Left ventricle myocardium inferior (tissue), 1 donor: ENCODE data around the gene SMYD4. TPM values are rescaled to one million over a fixed set of nuclear protein-coding genes. Genes with fewer than 3 reads are reported as not detected.

Experiments used
- DNase-seq: peaks from one replicate; pipeline ENCODE4 v3.0.0-alpha.2; 2020
- H3K27ac ChIP-seq: fragments of 200-600 bp; replicated peaks from 2 replicates; pipeline ENCODE4 v1.8.0; 2021
- H3K27me3 ChIP-seq: fragments of 200-600 bp; 2 replicates; pipeline ENCODE4 v1.8.0; 2021; ENCODE audit warnings: low read depth
- H3K36me3 ChIP-seq: fragments of 200-600 bp; 2 replicates; pipeline ENCODE4 v1.8.0; 2021
- H3K4me1 ChIP-seq: fragments of 200-600 bp; 2 replicates; pipeline ENCODE4 v1.8.0; 2021
- H3K4me3 ChIP-seq: fragments of 200-600 bp; 2 replicates; pipeline ENCODE4 v1.8.0; 2021; ENCODE audit warnings: mild to moderate bottlenecking, moderate library complexity
- H3K9me3 ChIP-seq: fragments of 200-600 bp; replicated peaks from 2 replicates; pipeline ENCODE4 v1.8.0; 2021
- intact Hi-C: fragments of 100-400 bp; cut with micrococcal nuclease; formaldehyde crosslinking; loops from one replicate; pipeline ENCODE4 v1.11.0; 2022
- total RNA-seq: library from RNA; stranded (reverse); fragmentation: NEBNext Ultra II Directional; extraction: Animal tissue kit (Norgen Biotek cat#: 25700); gene quantifications from one replicate; pipeline ENCODE4 v1.2.1, GENCODE V29; 2021
- TF ChIP-seq, protein P1 (sequence below): fragments of 200-600 bp; IDR thresholded peaks from 2 replicates; pipeline ENCODE4 v1.8.0; 2021; ENCODE audit warnings: antibody characterized with exemption, mild to moderate bottlenecking, borderline replicate concordance
- donor health status: DM: no; HTN: yes; CAD: no; lungs with severe emphysema.

Gene SMYD4
- total RNA-seq, 1 donor from 2014 or later: 13.7 TPM

- H3K36me3 ChIP-seq: peaks cover 73% of the 10 kb centered on the region
- TF ChIP-seq, protein P1, sequence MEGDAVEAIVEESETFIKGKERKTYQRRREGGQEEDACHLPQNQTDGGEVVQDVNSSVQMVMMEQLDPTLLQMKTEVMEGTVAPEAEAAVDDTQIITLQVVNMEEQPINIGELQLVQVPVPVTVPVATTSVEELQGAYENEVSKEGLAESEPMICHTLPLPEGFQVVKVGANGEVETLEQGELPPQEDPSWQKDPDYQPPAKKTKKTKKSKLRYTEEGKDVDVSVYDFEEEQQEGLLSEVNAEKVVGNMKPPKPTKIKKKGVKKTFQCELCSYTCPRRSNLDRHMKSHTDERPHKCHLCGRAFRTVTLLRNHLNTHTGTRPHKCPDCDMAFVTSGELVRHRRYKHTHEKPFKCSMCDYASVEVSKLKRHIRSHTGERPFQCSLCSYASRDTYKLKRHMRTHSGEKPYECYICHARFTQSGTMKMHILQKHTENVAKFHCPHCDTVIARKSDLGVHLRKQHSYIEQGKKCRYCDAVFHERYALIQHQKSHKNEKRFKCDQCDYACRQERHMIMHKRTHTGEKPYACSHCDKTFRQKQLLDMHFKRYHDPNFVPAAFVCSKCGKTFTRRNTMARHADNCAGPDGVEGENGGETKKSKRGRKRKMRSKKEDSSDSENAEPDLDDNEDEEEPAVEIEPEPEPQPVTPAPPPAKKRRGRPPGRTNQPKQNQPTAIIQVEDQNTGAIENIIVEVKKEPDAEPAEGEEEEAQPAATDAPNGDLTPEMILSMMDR: no peak
- H3K4me3 ChIP-seq: no peak overlapping the region
- no peak overlapping the region for H3K27ac ChIP-seq
- DNase-seq: no peak
- intact Hi-C loops: no loop called here
- H3K9me3 ChIP-seq: no peaks in the 10 kb centered on the region
- no peaks in the 10 kb centered on the region for H3K4me1 ChIP-seq
- H3K27me3 ChIP-seq: no peaks in the 10 kb centered on the region
Measured at GRCh38 chr17:1872976-1873375, 43.3 kb upstream of the SMYD4 start.

GRCh38 chr17:1872254-1872653, 42.6 kb upstream of the SMYD4 start:
- Histone ChIP-seq H3K27me3 (no peaks in the 10 kb centered on the region), H3K4me3 (no peak overlapping the region), H3K9me3 (no peaks in the 10 kb centered on the region), H3K27ac (no peak overlapping the region), H3K4me1 (no peaks in the 10 kb centered on the region), H3K36me3 (peaks cover 67% of the 10 kb centered on the region)
- DNase-seq: no peak
- intact Hi-C loops: no loop called here
- TF ChIP-seq, protein P1: no peak

- no peak overlapping the region for H3K4me3 ChIP-seq
- H3K27ac ChIP-seq: no peak overlapping the region
- no peaks in the 10 kb centered on the region for H3K9me3 ChIP-seq
- no peak for DNase-seq
- intact Hi-C loops: no loop called here
- TF ChIP-seq, protein P1: no peak
- H3K36me3 ChIP-seq: peaks cover 62% of the 10 kb centered on the region
- no peaks in the 10 kb centered on the region for H3K4me1 ChIP-seq
- no peaks in the 10 kb centered on the region for H3K27me3 ChIP-seq
Measured at GRCh38 chr17:1871756-1872155, 42.1 kb upstream of the SMYD4 start.

DNA sequence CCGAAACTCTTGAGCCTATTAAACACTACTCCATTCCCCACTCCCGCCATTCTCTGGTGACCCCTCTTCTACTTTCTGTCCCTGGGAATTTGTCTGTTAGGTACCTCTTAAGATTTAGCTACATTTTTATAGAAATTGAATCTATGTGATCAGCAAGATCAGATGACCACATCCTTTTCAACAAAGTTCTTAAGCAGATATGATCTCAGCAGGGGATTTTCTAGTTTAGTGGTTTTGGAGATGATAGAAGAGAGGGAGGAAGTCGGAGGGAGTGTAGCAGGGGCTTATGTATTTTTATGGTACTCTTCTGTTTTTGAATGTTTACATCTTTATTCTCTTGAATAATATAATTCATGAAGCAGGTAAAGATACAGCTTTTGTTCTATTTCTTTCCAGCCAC, 40.9 kb upstream of the SMYD4 start:
- H3K4me3 ChIP-seq: no peak overlapping the region
- intact Hi-C loops: no loop called here
- no peak for DNase-seq
- H3K4me1 ChIP-seq: no peaks in the 10 kb centered on the region
- H3K36me3 ChIP-seq: peaks cover 51% of the 10 kb centered on the region
- H3K9me3 ChIP-seq: no peaks in the 10 kb centered on the region
- TF ChIP-seq, protein P1: no peak
- H3K27ac ChIP-seq: no peak overlapping the region
- no peaks in the 10 kb centered on the region for H3K27me3 ChIP-seq

- DNase-seq: no peak
- TF ChIP-seq, protein P1: no peak
- H3K36me3 ChIP-seq: peaks cover 29% of the 10 kb centered on the region
- intact Hi-C loops: no loop called here
- H3K27me3 ChIP-seq: no peaks in the 10 kb centered on the region
- H3K4me1 ChIP-seq: no peaks in the 10 kb centered on the region
- no peak overlapping the region for H3K4me3 ChIP-seq
- no peak overlapping the region for H3K27ac ChIP-seq
- H3K9me3 ChIP-seq: no peaks in the 10 kb centered on the region
Measured at GRCh38 chr17:1868090-1868489, 38.4 kb upstream of the SMYD4 start.

DNA sequence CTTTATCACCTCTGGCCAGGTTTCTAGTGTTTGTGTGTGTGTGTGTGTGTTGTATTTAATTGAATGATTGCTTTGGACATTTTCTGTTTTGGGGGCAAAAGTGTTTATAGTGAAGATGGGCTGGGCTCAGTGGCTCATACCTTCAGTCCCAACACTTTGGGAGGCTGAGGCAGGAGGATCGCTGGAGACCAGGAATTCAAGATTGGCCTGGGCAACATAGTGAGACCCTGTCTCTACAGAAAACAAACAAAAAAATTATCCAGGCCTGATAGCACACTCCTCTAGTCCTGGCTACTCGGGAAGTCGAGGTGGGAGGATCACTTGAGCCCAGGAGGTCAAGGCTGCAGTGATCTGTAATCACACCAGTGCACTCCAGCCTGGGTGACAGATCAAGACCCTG, 37.6 kb upstream of the SMYD4 start:
- TF ChIP-seq, protein P1: no peak
- Histone ChIP-seq H3K36me3 (peaks cover 21% of the 10 kb centered on the region), H3K27ac (no peak overlapping the region), H3K27me3 (no peaks in the 10 kb centered on the region), H3K4me3 (no peak overlapping the region), H3K4me1 (no peaks in the 10 kb centered on the region), H3K9me3 (no peaks in the 10 kb centered on the region)
- DNase-seq: no peak
- intact Hi-C loops: no loop called here
